Natural killer cell (primary cell): ENCODE results near the gene UNC5B. TPM values are rescaled to one million over a fixed set of nuclear protein-coding genes. Genes with fewer than 3 reads are reported as not detected.

Experiments
- ATAC-seq, 3 donors: fragments of 150-1000 bp in 2 of 3; fragments of 200-7000 bp in 1 of 3; cut with Tn5 transposase; 1 replicate in 1 of 3; 2 replicates in 2 of 3; pipeline ENCODE4 v1.10.0; 2021; ENCODE audit warnings: mild to moderate bottlenecking in 2 of 3, moderate library complexity in 2 of 3
- DNase-seq, 2 donors: peaks; one replicate each; pipeline versions ENCODE4 v3.0.0 to v3.0.0-alpha.2; 2013 to 2021; ENCODE audit warnings: mixed read lengths in 1 of 2
- H3K27ac ChIP-seq: one replicate; pipeline ENCODE4 v1.5.1; 2013; ENCODE audit warnings: mild to moderate bottlenecking, low read length
- H3K27me3 ChIP-seq: one replicate; pipeline ENCODE4 v1.6.1; 2013; ENCODE audit warnings: low read length; ENCODE audit not compliant: control insufficient read depth, insufficient read depth
- H3K36me3 ChIP-seq: one replicate; pipeline ENCODE4 v1.6.1; 2013; ENCODE audit warnings: low read length; ENCODE audit not compliant: control insufficient read depth, insufficient read depth
- H3K4me1 ChIP-seq: one replicate; pipeline ENCODE4 v1.6.1; 2013; ENCODE audit warnings: low read length; ENCODE audit not compliant: control insufficient read depth, insufficient read depth
- H3K4me3 ChIP-seq: one replicate; pipeline ENCODE4 v1.5.1; 2013; ENCODE audit warnings: low read length
- H3K9me3 ChIP-seq: one replicate; pipeline ENCODE4 v1.6.1; 2013; ENCODE audit warnings: low read length; ENCODE audit not compliant: control insufficient read depth, insufficient read depth
- H3K27ac Mint-ChIP-seq, 2 donors: one replicate each; pipeline ENCODE4 v1.8.0; 2022; ENCODE audit warnings: mild to moderate bottlenecking in 2 of 2, mixed read lengths in 2 of 2, moderate library complexity in 1 of 2
- H3K27me3 Mint-ChIP-seq, 2 donors: one replicate each; pipeline ENCODE4 v1.8.0; 2022; ENCODE audit warnings: low read depth in 2 of 2, mixed read lengths in 2 of 2
- H3K36me3 Mint-ChIP-seq: one replicate; pipeline ENCODE4 v1.8.0; 2022; ENCODE audit warnings: mixed read lengths
- H3K4me1 Mint-ChIP-seq, 2 donors: one replicate each; pipeline ENCODE4 v1.8.0; 2022; ENCODE audit warnings: mixed read lengths in 2 of 2
- H3K4me3 Mint-ChIP-seq: one replicate; pipeline ENCODE4 v1.8.0; 2022; ENCODE audit warnings: mild to moderate bottlenecking, moderate library complexity, mixed read lengths
- H3K9me3 Mint-ChIP-seq, 2 donors: one replicate each; pipeline ENCODE4 v1.8.0; 2022; ENCODE audit warnings: mixed read lengths in 2 of 2
- WGBS: methylation state at CpG from one replicate; pipeline ENCODE4 v1.1.7; 2013; ENCODE audit warnings: missing lambda C conversion rate; ENCODE audit not compliant: insufficient coverage; 5-methylcytosine and 5-hydroxymethylcytosine counted together
- intact Hi-C: fragments of 100-400 bp; cut with micrococcal nuclease; formaldehyde crosslinking; loops from one replicate; pipeline ENCODE4 v1.14.2; 2022
- total RNA-seq, 4 donors: library from RNA; stranded (reverse); fragments of 120-200 nt in 1 of 4; gene quantifications; one replicate each; pipeline versions ENCODE4 v1.2.3 to v1.2.4, GENCODE V29; 2013 to 2022
- TF ChIP-seq, protein P1 (sequence below): fragments of 200-600 bp; IDR thresholded peaks from one replicate; pipeline ENCODE4 v1.8.0; 2022; ENCODE audit warnings: antibody characterized with exemption

Gene UNC5B
- total RNA-seq, 3 donors from 2014 or later (not counting 1 experiment from before 2014, with no cell fraction given), result 0.09 to 0.65 (median 0.09) TPM

DNA sequence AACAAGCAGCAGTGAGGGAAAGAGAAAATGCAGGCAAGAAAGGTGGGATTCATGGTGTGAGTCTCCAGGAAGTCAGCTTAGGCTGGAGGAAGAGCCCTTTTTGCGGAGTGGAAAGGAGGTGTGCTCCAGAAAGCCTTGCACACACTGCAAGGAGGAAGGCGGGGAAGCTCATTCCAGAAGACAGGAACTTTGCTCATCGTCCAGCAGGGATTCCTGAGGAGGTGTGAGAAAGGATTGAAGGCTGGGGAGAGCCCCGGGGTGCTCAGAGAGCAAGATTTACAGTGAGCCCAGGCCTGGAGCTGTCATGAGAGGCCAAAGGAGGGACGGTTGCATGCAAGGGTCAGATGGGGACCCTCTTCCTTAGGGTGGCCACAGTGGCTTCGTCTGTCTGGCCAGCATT lies 124.3 kb downstream of the UNC5B start:
- H3K4me3 ChIP-seq, result no peak overlapping the region
- no peak overlapping the region for H3K4me3 Mint-ChIP-seq
- H3K4me1 Mint-ChIP-seq, result peaks cover 0 to 22% of the 10 kb centered on the region in 2 donors
- no peaks in the 10 kb centered on the region for H3K9me3 ChIP-seq
- no peaks in the 10 kb centered on the region for H3K27me3 ChIP-seq
- intact Hi-C loops, result no loop called here
- ATAC-seq (no peak), DNase-seq (no peak)
- no peaks in the 10 kb centered on the region for H3K36me3 Mint-ChIP-seq
- no peaks in the 10 kb centered on the region for H3K27me3 Mint-ChIP-seq
- TF ChIP-seq, protein P1, sequence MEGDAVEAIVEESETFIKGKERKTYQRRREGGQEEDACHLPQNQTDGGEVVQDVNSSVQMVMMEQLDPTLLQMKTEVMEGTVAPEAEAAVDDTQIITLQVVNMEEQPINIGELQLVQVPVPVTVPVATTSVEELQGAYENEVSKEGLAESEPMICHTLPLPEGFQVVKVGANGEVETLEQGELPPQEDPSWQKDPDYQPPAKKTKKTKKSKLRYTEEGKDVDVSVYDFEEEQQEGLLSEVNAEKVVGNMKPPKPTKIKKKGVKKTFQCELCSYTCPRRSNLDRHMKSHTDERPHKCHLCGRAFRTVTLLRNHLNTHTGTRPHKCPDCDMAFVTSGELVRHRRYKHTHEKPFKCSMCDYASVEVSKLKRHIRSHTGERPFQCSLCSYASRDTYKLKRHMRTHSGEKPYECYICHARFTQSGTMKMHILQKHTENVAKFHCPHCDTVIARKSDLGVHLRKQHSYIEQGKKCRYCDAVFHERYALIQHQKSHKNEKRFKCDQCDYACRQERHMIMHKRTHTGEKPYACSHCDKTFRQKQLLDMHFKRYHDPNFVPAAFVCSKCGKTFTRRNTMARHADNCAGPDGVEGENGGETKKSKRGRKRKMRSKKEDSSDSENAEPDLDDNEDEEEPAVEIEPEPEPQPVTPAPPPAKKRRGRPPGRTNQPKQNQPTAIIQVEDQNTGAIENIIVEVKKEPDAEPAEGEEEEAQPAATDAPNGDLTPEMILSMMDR, result no peak
- peaks cover 10% of the 10 kb centered on the region for H3K4me1 ChIP-seq
- peaks cover 12% of the 10 kb centered on the region for H3K36me3 ChIP-seq
- 88% methylated on average over 6 of the region's 6 CpGs for WGBS
- H3K27ac ChIP-seq, result no peak overlapping the region
- no peaks in the 10 kb centered on the region for H3K9me3 Mint-ChIP-seq
- no peak overlapping the region for H3K27ac Mint-ChIP-seq

DNA sequence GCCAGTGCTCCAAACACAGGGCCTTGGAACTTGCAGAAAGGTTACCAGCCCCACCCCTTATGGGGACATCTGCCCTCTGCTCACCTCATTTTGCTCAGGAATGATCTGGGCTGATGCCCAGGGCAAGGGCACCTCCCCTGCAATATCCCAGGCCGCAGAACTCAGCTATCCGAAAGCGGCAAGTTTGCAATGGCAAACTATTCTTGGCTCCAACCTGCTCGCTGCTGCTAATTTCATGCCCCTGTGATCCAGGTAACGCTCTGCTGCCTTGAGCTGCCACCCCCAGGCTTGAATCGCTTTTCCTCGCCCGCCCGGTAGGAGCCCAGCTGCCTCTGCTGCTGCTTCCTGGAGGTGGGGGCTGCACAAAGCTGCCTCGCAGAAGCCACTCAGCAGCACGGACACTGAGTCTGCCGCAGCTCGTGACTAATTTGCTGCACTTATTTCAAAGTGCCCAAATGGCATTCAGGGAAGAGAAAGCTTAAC lies 124.9 kb downstream of the UNC5B start:
- no peaks in the 10 kb centered on the region for H3K27me3 ChIP-seq
- no peak overlapping the region for H3K4me3 ChIP-seq
- no peak for ATAC-seq
- H3K36me3 ChIP-seq, result peaks cover 12% of the 10 kb centered on the region
- Mint-ChIP-seq H3K4me1 (peaks cover 0 to 22% of the 10 kb centered on the region in 2 donors), H3K27ac (no peak overlapping the region), H3K27me3 (no peaks in the 10 kb centered on the region), H3K9me3 (no peaks in the 10 kb centered on the region), H3K4me3 (no peak overlapping the region), H3K36me3 (no peaks in the 10 kb centered on the region)
- intact Hi-C loops, result no loop called here
- TF ChIP-seq, protein P1, result no peak
- peaks cover 10% of the 10 kb centered on the region for H3K4me1 ChIP-seq
- 94% methylated on average over 13 of the region's 13 CpGs for WGBS
- no peak overlapping the region for H3K27ac ChIP-seq
- no peak for DNase-seq
- no peaks in the 10 kb centered on the region for H3K9me3 ChIP-seq

DNA sequence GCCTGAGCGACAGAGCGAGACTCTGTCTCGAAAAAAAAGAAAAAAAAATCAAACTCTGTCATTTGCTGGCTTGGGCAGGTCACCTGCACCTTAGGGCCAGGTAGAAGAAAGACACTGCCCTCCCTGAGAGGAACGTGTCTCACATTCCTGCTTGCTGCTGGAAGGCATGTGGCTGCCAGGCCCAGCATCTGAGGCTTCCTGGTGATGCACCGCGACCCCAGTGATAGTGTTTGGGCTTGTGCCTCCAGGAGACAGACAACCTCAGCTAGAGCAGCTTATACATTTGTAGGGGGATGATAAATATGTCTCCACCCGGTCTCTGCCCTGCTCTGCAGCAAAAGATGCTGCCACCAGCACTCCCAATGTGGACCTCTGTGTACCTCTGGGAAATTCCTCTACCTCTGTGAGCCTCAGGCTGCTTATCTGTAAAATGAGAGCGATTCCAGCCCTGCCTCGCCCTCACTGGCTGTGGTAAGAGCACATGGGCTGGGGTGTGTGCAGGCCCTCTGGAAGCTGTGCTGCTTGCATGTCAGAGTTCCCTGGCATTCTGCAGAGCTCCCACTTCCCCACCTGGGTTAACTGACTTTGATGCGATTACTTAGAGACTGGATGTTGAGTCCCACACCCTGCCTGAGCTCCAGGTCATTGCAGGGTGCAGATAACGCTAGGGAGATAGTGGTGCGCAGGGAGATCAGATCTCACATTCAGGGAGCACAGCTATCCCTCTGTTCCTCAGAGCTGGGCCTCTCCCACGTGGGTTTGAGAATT lies 126.5 kb downstream of the UNC5B start:
- 89% methylated on average over 13 of the region's 13 CpGs for WGBS
- Mint-ChIP-seq H3K4me1 (peaks cover 0 to 14% of the 10 kb centered on the region in 2 donors), H3K27ac (no peak overlapping the region), H3K27me3 (no peaks in the 10 kb centered on the region), H3K9me3 (no peaks in the 10 kb centered on the region), H3K4me3 (no peak overlapping the region), H3K36me3 (no peaks in the 10 kb centered on the region)
- intact Hi-C loops, result no loop called here
- no peak overlapping the region for H3K4me3 ChIP-seq
- no peaks in the 10 kb centered on the region for H3K9me3 ChIP-seq
- H3K36me3 ChIP-seq, result peaks cover 12% of the 10 kb centered on the region
- H3K27me3 ChIP-seq, result no peaks in the 10 kb centered on the region
- no peak overlapping the region for H3K27ac ChIP-seq
- TF ChIP-seq, protein P1, result no peak
- DNase-seq (no peak), ATAC-seq (no peak)
- peaks cover 3% of the 10 kb centered on the region for H3K4me1 ChIP-seq
